Measurements from ENCODE around the gene TEKT3.

DNA sequence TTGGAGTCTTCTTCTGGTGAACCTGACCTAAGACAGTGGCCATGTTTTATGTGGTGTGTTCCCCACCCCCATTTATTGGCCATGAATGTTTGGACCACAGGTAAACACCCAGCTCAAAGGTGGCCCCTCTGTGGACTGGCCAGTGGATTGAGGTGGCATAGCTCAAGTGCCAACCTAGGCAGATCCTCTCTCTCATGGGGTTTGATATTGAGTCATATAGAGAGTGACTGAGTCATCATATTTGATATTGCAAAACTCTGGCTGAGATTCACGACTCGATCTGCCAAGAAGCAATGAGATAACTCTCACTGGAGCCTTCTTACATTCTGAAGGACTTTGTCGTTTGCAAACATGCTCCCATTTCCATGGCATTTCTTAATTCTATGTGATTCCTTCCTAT is 10.5 kb upstream of the TEKT3 start:
- TF ChIP-seq, protein P1, sequence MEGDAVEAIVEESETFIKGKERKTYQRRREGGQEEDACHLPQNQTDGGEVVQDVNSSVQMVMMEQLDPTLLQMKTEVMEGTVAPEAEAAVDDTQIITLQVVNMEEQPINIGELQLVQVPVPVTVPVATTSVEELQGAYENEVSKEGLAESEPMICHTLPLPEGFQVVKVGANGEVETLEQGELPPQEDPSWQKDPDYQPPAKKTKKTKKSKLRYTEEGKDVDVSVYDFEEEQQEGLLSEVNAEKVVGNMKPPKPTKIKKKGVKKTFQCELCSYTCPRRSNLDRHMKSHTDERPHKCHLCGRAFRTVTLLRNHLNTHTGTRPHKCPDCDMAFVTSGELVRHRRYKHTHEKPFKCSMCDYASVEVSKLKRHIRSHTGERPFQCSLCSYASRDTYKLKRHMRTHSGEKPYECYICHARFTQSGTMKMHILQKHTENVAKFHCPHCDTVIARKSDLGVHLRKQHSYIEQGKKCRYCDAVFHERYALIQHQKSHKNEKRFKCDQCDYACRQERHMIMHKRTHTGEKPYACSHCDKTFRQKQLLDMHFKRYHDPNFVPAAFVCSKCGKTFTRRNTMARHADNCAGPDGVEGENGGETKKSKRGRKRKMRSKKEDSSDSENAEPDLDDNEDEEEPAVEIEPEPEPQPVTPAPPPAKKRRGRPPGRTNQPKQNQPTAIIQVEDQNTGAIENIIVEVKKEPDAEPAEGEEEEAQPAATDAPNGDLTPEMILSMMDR (IDR thresholded peaks at IDR 0.05) = no peak
- TF ChIP-seq POLR2A (IDR thresholded peaks at IDR 0.05) (no peak), EP300 (IDR thresholded peaks at IDR 0.05) (no peak), POLR2AphosphoS5 (IDR thresholded peaks at IDR 0.05) (peak; percentile 20 to 64)
